GM19043 (cell line): ENCODE measurements around the gene INPP4B.
A peak's percentile ranks its signal among the peaks of the same experiment; 100 is the strongest.

Source experiments
- ATAC-seq: cut with Tn5 transposase; IDR thresholded peaks from one replicate; pipeline ENCODE4 v1.9.1; 2021; ENCODE audit warnings: low read depth; ENCODE audit not compliant: unreplicated experiment

INPP4B gene

DNA sequence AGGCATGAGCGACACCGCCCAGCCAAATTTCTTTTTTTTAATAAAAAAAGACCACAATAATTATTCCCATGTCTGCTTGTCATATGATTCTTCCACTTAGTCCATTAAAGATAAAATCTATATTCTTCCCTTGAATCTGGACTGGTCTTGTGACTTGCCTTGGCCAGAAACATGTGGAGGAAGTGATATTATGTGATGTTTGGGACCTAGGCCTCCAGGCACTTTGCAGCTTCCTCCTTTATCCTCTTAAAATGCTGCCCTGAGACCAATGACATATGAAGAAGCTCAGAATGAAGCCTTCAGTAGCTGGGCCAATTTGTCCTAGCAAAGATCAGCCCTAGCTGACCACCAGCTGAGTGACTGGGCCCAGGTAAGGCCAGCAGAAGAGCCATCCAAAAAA, 250.0 kb downstream of the INPP4B start:
- ATAC-seq: no peak

DNA sequence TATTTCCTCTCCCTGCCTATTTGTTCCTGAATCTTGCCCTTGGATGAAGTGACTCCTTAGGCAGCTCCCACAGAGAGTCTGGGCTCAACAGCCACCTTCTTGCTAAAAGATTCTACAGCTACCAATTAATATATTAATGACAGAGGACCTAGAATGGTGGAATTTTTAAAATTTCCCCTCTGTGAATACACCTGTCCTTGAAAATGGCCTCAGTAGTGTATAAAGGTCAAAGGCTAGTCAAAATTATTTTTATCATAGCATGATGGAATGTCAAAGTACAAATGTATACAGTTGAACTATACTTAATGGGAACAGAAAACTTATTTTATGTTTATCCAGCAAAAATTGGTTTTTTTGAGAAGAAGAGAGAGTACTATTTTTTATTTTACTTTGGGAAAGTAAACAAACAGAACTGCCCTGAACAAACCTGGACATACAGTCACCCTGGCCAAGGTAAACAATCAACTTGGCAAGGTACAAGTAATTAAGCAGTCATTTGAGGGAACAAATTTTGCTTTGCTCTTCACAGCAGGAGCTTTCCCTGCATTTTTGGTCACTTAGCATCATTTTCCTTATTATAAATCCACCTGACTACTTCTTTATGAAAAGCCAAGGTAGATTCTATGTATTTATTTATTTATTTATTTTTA, 250.8 kb downstream of the INPP4B start:
- ATAC-seq: no peak

DNA sequence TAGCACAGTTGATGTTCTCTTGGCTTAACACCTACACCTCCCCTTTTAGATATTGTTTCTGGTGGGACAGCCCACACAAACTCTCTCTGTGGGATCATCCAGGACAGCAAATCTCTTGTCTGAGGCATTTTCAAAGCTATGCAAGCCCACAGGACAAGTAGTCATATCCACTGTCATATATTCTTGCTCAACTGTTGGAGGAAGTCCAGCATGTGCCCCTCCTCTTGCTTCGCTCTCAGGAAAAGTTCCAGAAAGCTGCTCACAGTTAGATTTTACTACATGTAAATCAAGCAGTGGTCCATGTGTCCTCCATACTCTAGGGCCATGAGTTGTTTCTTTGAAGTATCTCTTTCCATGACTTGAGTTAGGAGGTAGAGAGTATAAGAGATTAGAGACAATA, 260.7 kb downstream of the INPP4B start:
- no peak for ATAC-seq

GRCh38 chr4:142583708-142584107, 262.4 kb downstream of the INPP4B start:
- no peak for ATAC-seq

GRCh38 chr4:142582340-142582739, 263.8 kb downstream of the INPP4B start:
- ATAC-seq: no peak

GRCh38 chr4:142581881-142582280, 264.2 kb downstream of the INPP4B start:
- no peak for ATAC-seq

- no peak for ATAC-seq
Observed at GRCh38 chr4:142579443-142579842, 266.7 kb downstream of the INPP4B start.

- no peak for ATAC-seq
Observed at GRCh38 chr4:142574306-142574705, 271.8 kb downstream of the INPP4B start.

DNA sequence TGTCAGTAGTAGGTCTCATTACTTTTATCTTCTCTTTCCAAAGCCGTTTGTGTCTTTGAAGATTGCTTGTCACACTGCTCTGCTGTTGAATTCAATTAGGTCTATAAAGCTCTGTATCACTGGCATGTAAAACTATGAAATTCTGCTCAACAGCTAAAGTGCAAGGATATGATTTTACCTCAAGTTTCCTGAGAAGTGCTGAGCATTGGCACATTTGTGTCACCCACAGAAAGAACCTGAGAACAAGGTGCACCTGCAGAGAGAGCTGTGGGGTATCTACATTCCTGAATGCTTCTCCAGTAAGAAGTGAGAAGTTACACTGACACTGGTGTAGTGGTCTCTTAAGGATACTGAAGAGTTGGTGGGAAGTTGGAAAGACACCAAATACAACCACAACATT, 274.0 kb downstream of the INPP4B start:
- no peak for ATAC-seq

- ATAC-seq: no peak
Observed at GRCh38 chr4:142567620-142568451, 278.3 kb downstream of the INPP4B start.

- peak; percentile 36 for ATAC-seq
Observed at GRCh38 chr4:142567199-142567598, 278.9 kb downstream of the INPP4B start.

DNA sequence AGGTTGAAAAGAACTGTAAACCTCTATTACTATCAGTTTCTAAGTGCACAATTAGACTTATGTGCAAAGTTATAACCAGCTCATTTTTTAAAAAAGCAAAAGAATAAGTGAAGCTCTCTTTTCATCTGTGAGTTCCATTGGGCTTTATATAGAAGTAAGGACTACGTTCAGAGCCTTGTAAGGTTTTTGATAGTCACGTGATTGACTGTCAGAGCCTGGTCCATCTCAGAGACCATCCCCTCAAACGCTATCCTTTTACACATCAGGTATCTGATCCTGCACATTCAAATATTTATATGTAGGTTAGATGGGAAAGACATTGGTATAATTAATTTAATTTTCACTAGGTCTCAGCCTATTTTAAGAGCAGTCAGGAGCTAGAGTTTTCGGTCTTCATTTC, 279.3 kb downstream of the INPP4B start:
- ATAC-seq: no peak

DNA sequence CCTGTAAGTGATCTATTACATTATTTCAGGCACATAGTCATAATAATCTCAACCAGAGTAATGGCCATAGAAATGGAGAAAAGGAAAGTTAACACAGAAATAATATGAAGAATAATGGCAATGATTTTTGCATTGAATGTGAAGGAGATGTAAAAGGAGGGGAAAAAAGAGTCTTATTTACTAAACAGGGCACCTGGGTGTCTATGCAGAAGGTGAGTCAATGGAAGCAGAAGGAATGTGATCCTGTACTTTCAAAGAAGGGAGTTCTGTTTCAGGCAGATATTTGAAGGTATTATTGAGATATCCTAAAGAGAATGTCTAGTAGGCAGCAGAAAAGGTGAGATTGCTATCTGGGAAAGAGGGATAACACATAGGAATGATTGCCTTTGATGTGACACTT, 279.9 kb downstream of the INPP4B start:
- ATAC-seq: no peak

- no peak for ATAC-seq
Observed at GRCh38 chr4:142565771-142566170, 280.3 kb downstream of the INPP4B start.

- no peak for ATAC-seq
Observed at GRCh38 chr4:142563682-142564291, 282.3 kb downstream of the INPP4B start.

- ATAC-seq: no peak
Observed at GRCh38 chr4:142559986-142560385, 286.1 kb downstream of the INPP4B start.

DNA sequence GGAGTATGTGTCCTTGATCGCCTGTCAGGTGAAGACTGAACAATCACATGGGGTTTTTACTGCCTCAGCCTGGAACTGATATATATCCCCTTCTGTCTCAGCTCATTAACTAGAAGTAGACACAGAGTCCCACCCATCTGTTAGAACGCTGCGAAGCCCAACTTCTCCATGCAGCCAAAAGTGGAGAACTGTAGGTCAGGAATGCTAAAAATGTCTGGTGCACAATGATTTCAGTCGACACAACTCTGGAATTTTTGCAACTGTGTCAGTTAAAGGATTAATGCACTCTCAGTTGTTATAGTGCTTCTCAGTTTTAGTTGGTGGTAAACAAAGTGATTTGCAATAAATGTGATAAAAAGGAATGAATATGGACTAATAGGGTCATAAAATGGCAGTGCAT, 287.2 kb downstream of the INPP4B start:
- no peak for ATAC-seq

GRCh38 chr4:142557239-142557801, 288.8 kb downstream of the INPP4B start:
- no peak for ATAC-seq

- ATAC-seq: no peak
Observed at GRCh38 chr4:142556570-142557238, 289.4 kb downstream of the INPP4B start.

DNA sequence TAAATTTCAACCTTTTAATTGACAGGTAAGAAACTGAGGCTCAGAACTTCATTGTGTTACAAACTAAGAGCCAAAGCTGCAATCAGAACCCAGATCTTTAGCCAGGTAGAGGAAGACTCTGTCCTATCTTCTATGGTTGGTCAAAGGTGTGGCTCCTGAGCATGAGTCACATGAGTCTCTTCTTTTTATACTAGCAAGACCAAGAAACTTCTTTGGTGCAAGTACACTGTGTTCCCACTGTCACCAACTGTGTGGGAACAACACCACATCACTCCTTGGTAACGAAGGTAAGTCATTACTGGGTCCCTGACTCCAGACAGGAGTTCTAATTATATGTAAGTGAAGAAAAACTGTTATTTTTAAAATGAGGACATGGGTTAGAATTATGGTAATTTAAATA, 290.1 kb downstream of the INPP4B start:
- no peak for ATAC-seq

GRCh38 chr4:142554412-142554811, 291.7 kb downstream of the INPP4B start:
- ATAC-seq: no peak
